Nephron progenitor cell (in vitro differentiated cells): Measurements from ENCODE around the gene NCBP2.
A peak's percentile ranks its signal among the peaks of the same experiment; 100 is the strongest.

Experiments
- DNase-seq: peaks from one replicate; pipeline ENCODE4 v3.0.0; 2021
- H3K27ac Mint-ChIP-seq: 2 replicates; pipeline ENCODE4 v1.8.0; 2021; ENCODE audit warnings: mild to moderate bottlenecking, moderate library complexity, mixed read lengths
- H3K27me3 Mint-ChIP-seq: 2 replicates; pipeline ENCODE4 v1.8.0; 2021; ENCODE audit warnings: mild to moderate bottlenecking, low read depth, mixed read lengths; ENCODE audit not compliant: poor library complexity
- H3K36me3 Mint-ChIP-seq: 2 replicates; pipeline ENCODE4 v1.8.0; 2021; ENCODE audit warnings: low read depth, mixed read lengths
- H3K4me1 Mint-ChIP-seq: 2 replicates; pipeline ENCODE4 v1.8.0; 2021; ENCODE audit warnings: mixed read lengths
- H3K4me3 Mint-ChIP-seq: 2 replicates; pipeline ENCODE4 v1.8.0; 2021; ENCODE audit warnings: mild to moderate bottlenecking, moderate library complexity, mixed read lengths
- H3K9me3 Mint-ChIP-seq: 2 replicates; pipeline ENCODE4 v1.8.0; 2021; ENCODE audit warnings: mild to moderate bottlenecking, moderate library complexity, mixed read lengths
- CTCF ChIP-seq: fragments of 200-600 bp; sonication (generic); IDR thresholded peaks from 2 replicates; pipeline ENCODE4 v1.5.0; 2021; ENCODE audit warnings: antibody characterized with exemption

NCBP2 gene

GRCh38 chr3:196941729-196942225 lies 551 bp downstream of the NCBP2 start:
- H3K27me3 Mint-ChIP-seq, result peaks cover 6% of the 10 kb centered on the region
- TF ChIP-seq CTCF, result no peak
- H3K4me1 Mint-ChIP-seq, result peaks cover 37% of the 10 kb centered on the region
- H3K9me3 Mint-ChIP-seq, result no peaks in the 10 kb centered on the region
- DNase-seq, result peak; percentile 68
- H3K4me3 Mint-ChIP-seq, result peak overlapping the region; percentile 98
- peaks cover 33% of the 10 kb centered on the region for H3K36me3 Mint-ChIP-seq
- peak overlapping the region; percentile 98 for H3K27ac Mint-ChIP-seq

- DNase-seq, result no peak
- peaks cover 22% of the 10 kb centered on the region for H3K4me1 Mint-ChIP-seq
- no peaks in the 10 kb centered on the region for H3K9me3 Mint-ChIP-seq
- H3K4me3 Mint-ChIP-seq, result no peak overlapping the region
- H3K27me3 Mint-ChIP-seq, result peaks cover 6% of the 10 kb centered on the region
- H3K27ac Mint-ChIP-seq, result peak overlapping the region; percentile 88
- H3K36me3 Mint-ChIP-seq, result peaks cover 61% of the 10 kb centered on the region
- TF ChIP-seq CTCF, result no peak
Measured at GRCh38 chr3:196938576-196938975, 3.8 kb downstream of the NCBP2 start.

- Mint-ChIP-seq H3K27me3 (peaks cover 4% of the 10 kb centered on the region), H3K4me3 (no peak overlapping the region), H3K9me3 (no peaks in the 10 kb centered on the region), H3K36me3 (peaks cover 65% of the 10 kb centered on the region), H3K4me1 (peaks cover 18% of the 10 kb centered on the region), H3K27ac (peak overlapping the region; percentile 74)
- no peak for DNase-seq
- TF ChIP-seq CTCF, result no peak
Measured at GRCh38 chr3:196938124-196938523, 4.2 kb downstream of the NCBP2 start.

- H3K9me3 Mint-ChIP-seq, result no peaks in the 10 kb centered on the region
- DNase-seq, result no peak
- peaks cover 80% of the 10 kb centered on the region for H3K36me3 Mint-ChIP-seq
- peaks cover 3% of the 10 kb centered on the region for H3K27me3 Mint-ChIP-seq
- H3K4me1 Mint-ChIP-seq, result peaks cover 11% of the 10 kb centered on the region
- no peak for TF ChIP-seq CTCF
- no peak overlapping the region for H3K4me3 Mint-ChIP-seq
- H3K27ac Mint-ChIP-seq, result peak overlapping the region; percentile 57
Measured at GRCh38 chr3:196936288-196936687, 6.0 kb downstream of the NCBP2 start.

GRCh38 chr3:196932600-196932999 lies 9.7 kb downstream of the NCBP2 start:
- H3K4me1 Mint-ChIP-seq, result peaks cover 9% of the 10 kb centered on the region
- peaks cover 84% of the 10 kb centered on the region for H3K36me3 Mint-ChIP-seq
- TF ChIP-seq CTCF, result no peak
- H3K27ac Mint-ChIP-seq, result peak overlapping the region; percentile 40
- no peak for DNase-seq
- no peaks in the 10 kb centered on the region for H3K9me3 Mint-ChIP-seq
- H3K27me3 Mint-ChIP-seq, result peaks cover 3% of the 10 kb centered on the region
- no peak overlapping the region for H3K4me3 Mint-ChIP-seq

GRCh38 chr3:196931828-196932587 lies 10.3 kb downstream of the NCBP2 start:
- H3K9me3 Mint-ChIP-seq, result no peaks in the 10 kb centered on the region
- H3K27me3 Mint-ChIP-seq, result no peaks in the 10 kb centered on the region
- DNase-seq, result no peak
- H3K27ac Mint-ChIP-seq, result peak overlapping the region; percentile 40
- H3K4me1 Mint-ChIP-seq, result peaks cover 9% of the 10 kb centered on the region
- no peak overlapping the region for H3K4me3 Mint-ChIP-seq
- TF ChIP-seq CTCF, result no peak
- H3K36me3 Mint-ChIP-seq, result peaks cover 78% of the 10 kb centered on the region
